GM23338 (cell line): Measurements from ENCODE around the gene DSG1. TPM values are rescaled to one million over a fixed set of nuclear protein-coding genes. Genes with fewer than 3 reads are reported as not detected.

Experiments
- ATAC-seq: fragments of 200-7000 bp; cut with Tn5 transposase; 3 replicates; pipeline ENCODE4 v1.9.1; 2020
- DNase-seq: peaks from one replicate; pipeline ENCODE4 v3.0.0-alpha.2; 2015; ENCODE audit warnings: low spot score
- H2AFZ ChIP-seq: fragments of 200-600 bp; sonication (generic); 2 replicates; pipeline ENCODE4 v1.8.0; 2016; ENCODE audit warnings: antibody characterized with exemption, mild to moderate bottlenecking, moderate library complexity
- H3F3A ChIP-seq: fragments of 200-600 bp; sonication (generic); replicated peaks from 2 replicates; pipeline ENCODE4 v1.8.0; 2017; ENCODE audit warnings: antibody characterized with exemption, mixed run types, low read depth
- H3K27ac ChIP-seq: fragments of 200-600 bp; sonication (generic); 2 replicates; pipeline ENCODE4 v1.6.1; 2016; ENCODE audit warnings: low read depth
- H3K27me3 ChIP-seq: fragments of 200-600 bp; sonication (generic); 2 replicates; pipeline ENCODE4 v1.8.0; 2016; ENCODE audit warnings: mild to moderate bottlenecking, mixed run types, moderate library complexity; ENCODE audit not compliant: insufficient read depth
- H3K36me3 ChIP-seq: fragments of 200-600 bp; sonication (generic); 2 replicates; pipeline ENCODE4 v1.8.0; 2016; ENCODE audit warnings: mild to moderate bottlenecking; ENCODE audit not compliant: insufficient read depth
- H3K4me1 ChIP-seq: fragments of 200-600 bp; sonication (generic); 2 replicates; pipeline ENCODE4 v1.8.0; 2016; ENCODE audit warnings: mild to moderate bottlenecking, moderate library complexity; ENCODE audit not compliant: insufficient read depth
- H3K4me2 ChIP-seq: fragments of 200-600 bp; sonication (generic); 2 replicates; pipeline ENCODE4 v1.7.1; 2017; ENCODE audit warnings: mixed run types
- H3K4me3 ChIP-seq: fragments of 200-600 bp; sonication (generic); 2 replicates; pipeline ENCODE4 v1.6.1; 2016; ENCODE audit warnings: mixed run types
- H3K79me2 ChIP-seq: fragments of 200-600 bp; sonication (generic); replicated peaks from 2 replicates; pipeline ENCODE4 v1.8.0; 2017; ENCODE audit warnings: mild to moderate bottlenecking; ENCODE audit not compliant: insufficient read depth
- H3K9me2 ChIP-seq: fragments of 200-600 bp; sonication (generic); 2 replicates; pipeline ENCODE4 v1.8.0; 2017; ENCODE audit not compliant: insufficient read depth
- H4K20me1 ChIP-seq: fragments of 200-600 bp; sonication (generic); replicated peaks from 2 replicates; pipeline ENCODE4 v1.8.0; 2017; ENCODE audit warnings: mild to moderate bottlenecking; ENCODE audit not compliant: insufficient read depth
- H3K27ac Mint-ChIP-seq: 2 replicates; pipeline ENCODE4 v1.8.0; 2020; ENCODE audit warnings: inconsistent platforms, mild to moderate bottlenecking, moderate library complexity, mixed read lengths
- H3K27me3 Mint-ChIP-seq: 3 replicates; pipeline ENCODE4 v1.8.0; 2022; ENCODE audit warnings: low read depth, mild to moderate bottlenecking, moderate library complexity, mixed read lengths, inconsistent platforms; ENCODE audit not compliant: insufficient read depth, poor library complexity
- H3K36me3 Mint-ChIP-seq: 3 replicates; pipeline ENCODE4 v1.8.0; 2021; ENCODE audit warnings: low read depth, mild to moderate bottlenecking, inconsistent platforms, moderate library complexity, mixed read lengths
- H3K4me1 Mint-ChIP-seq: 3 replicates; pipeline ENCODE4 v1.8.0; 2020; ENCODE audit warnings: mild to moderate bottlenecking, inconsistent platforms, mixed read lengths
- H3K4me3 Mint-ChIP-seq: 3 replicates; pipeline ENCODE4 v1.8.0; 2021; ENCODE audit warnings: moderate library complexity, mild to moderate bottlenecking, inconsistent platforms, mixed read lengths
- H3K9me3 Mint-ChIP-seq: 3 replicates; pipeline ENCODE4 v1.8.0; 2020; ENCODE audit warnings: moderate library complexity, mild to moderate bottlenecking, inconsistent platforms, mixed read lengths
- CREB1 ChIP-seq: fragments of 250-450 bp; sonication (Bioruptor Pico); IDR thresholded peaks from 2 replicates; pipeline ENCODE4 v1.5.0; 2020; ENCODE audit warnings: low read depth, mild to moderate bottlenecking, moderate library complexity
- CTCF ChIP-seq, 2 experiments: fragments of 200-600 bp in 1 of 2; sonication (generic) in 1 of 2; conservative IDR thresholded peaks; 2 replicates each; pipeline versions ENCODE4 v1.5.1 to v1.6.1; 2016 to 2017; ENCODE audit warnings: antibody characterized with exemption in 2 of 2, low read depth in 2 of 2, mild to moderate bottlenecking in 2 of 2, moderate library complexity in 1 of 2
- ETS1 ChIP-seq: IDR thresholded peaks from 2 replicates; pipeline ENCODE4 v1.6.1; 2016; ENCODE audit warnings: antibody characterized with exemption
- EZH2 ChIP-seq: fragments of 200-600 bp; sonication (generic); IDR thresholded peaks from one replicate; pipeline ENCODE4 v1.8.0; 2017; ENCODE audit warnings: antibody characterized with exemption, mild to moderate bottlenecking, low read depth; ENCODE audit not compliant: unreplicated experiment
- EZH2phosphoT487 ChIP-seq: fragments of 200-600 bp; sonication (generic); IDR thresholded peaks from one replicate; pipeline ENCODE4 v1.8.1; 2018; ENCODE audit warnings: antibody characterized with exemption; ENCODE audit not compliant: unreplicated experiment
- JUNB ChIP-seq: IDR thresholded peaks from one replicate; pipeline ENCODE4 v1.6.1; 2016; ENCODE audit warnings: antibody characterized with exemption; ENCODE audit not compliant: unreplicated experiment
- NANOG ChIP-seq: IDR thresholded peaks from 2 replicates; pipeline ENCODE4 v1.6.1; 2016; ENCODE audit warnings: antibody characterized with exemption, borderline replicate concordance
- POLR2AphosphoS5 ChIP-seq: IDR thresholded peaks from 2 replicates; pipeline ENCODE4 v1.6.1; 2016; ENCODE audit warnings: antibody characterized with exemption, low read depth
- REST ChIP-seq: IDR thresholded peaks from one replicate; pipeline ENCODE4 v1.6.1; 2018; ENCODE audit warnings: antibody characterized with exemption; ENCODE audit not compliant: unreplicated experiment
- STAT1 ChIP-seq: IDR thresholded peaks from one replicate; pipeline ENCODE4 v1.6.1; 2016; ENCODE audit warnings: antibody characterized with exemption; ENCODE audit not compliant: unreplicated experiment
- ZNF114 ChIP-seq: fragments of 250-450 bp; sonication (Bioruptor Pico); IDR thresholded peaks from 2 replicates; pipeline ENCODE4 v1.5.0; 2020; ENCODE audit warnings: mild to moderate bottlenecking, moderate library complexity
- ZNF331 ChIP-seq: fragments of 250-450 bp; sonication (Bioruptor Pico); IDR thresholded peaks from 2 replicates; pipeline ENCODE4 v1.5.0; 2020; ENCODE audit warnings: low read depth, mild to moderate bottlenecking, moderate library complexity
- ZNF462 ChIP-seq: fragments of 250-450 bp; sonication (Bioruptor Pico); IDR thresholded peaks from 2 replicates; pipeline ENCODE4 v1.5.0; 2020; ENCODE audit warnings: mild to moderate bottlenecking, moderate library complexity
- polyA plus RNA-seq: library from polyadenylated mRNA; unstranded; fragments of >200 nt; fragmentation: Nextera tagmentation; extraction: Ambion mirVana; gene quantifications from 2 replicates; pipeline ENCODE4 v1.2.1, GENCODE V29; 2016
- total RNA-seq: library from RNA; depleted of rRNA; stranded (reverse); fragments of >200 nt; shearing (Covaris generic); gene quantifications from 2 replicates; pipeline ENCODE4 v1.2.3, GENCODE V29; 2014

DSG1 gene
- total and polyA plus RNA-seq, 2 experiments from 2014 or later, result not detected

- Mint-ChIP-seq H3K36me3 (no peaks in the 10 kb centered on the region), H3K4me1 (no peaks in the 10 kb centered on the region), H3K9me3 (no peaks in the 10 kb centered on the region), H3K27ac (no peak overlapping the region), H3K27me3 (no peaks in the 10 kb centered on the region), H3K4me3 (no peak overlapping the region)
- Histone ChIP-seq H3K79me2 (no peaks in the 10 kb centered on the region), H3K4me1 (no peaks in the 10 kb centered on the region), H3K27me3 (no peaks in the 10 kb centered on the region), H3K9me2 (no peaks in the 10 kb centered on the region), H4K20me1 (no peaks in the 10 kb centered on the region), H2AFZ (no peak overlapping the region), H3K36me3 (no peaks in the 10 kb centered on the region), H3K4me2 (no peak overlapping the region), H3F3A (no peaks in the 10 kb centered on the region), H3K27ac (no peak overlapping the region), H3K4me3 (no peak overlapping the region)
- DNase-seq (no peak), ATAC-seq (no peak)
- TF ChIP-seq CTCF (conservative IDR thresholded peaks at IDR 0.05; ENCODE audit: low read depth in 2 of 2), result no peak
- TF ChIP-seq ZNF331 (CRISPR knock-in tag), result no peak
- no peak for TF ChIP-seq JUNB
- TF ChIP-seq REST, result no peak
- no peak for TF ChIP-seq NANOG
- no peak for TF ChIP-seq EZH2phosphoT487
- no peak for TF ChIP-seq ZNF114 (CRISPR knock-in tag)
- TF ChIP-seq POLR2AphosphoS5, result no peak
- no peak for TF ChIP-seq EZH2
- TF ChIP-seq STAT1, result no peak
- no peak for TF ChIP-seq ZNF462 (CRISPR knock-in tag)
- no peak for TF ChIP-seq ETS1
- no peak for TF ChIP-seq CREB1
These were observed 81.5 kb downstream of the DSG1 start for GRCh38 chr18:31399306-31400032.
